Kidney glomerular epithelial cell (primary cell): ENCODE measurements around the gene ALG13.
A peak's percentile ranks its signal among the peaks of the same experiment; 100 is the strongest.
"Not testable (repeated sequence)": the region's sequence is repeated elsewhere in the genome, so short reads cannot be mapped to it uniquely, and the experiment has no call there.

Source experiments
- DNase-seq: peaks from one replicate; lab custom pipeline; 2025; lab: John Stamatoyannopoulos, UW

Gene ALG13

DNA sequence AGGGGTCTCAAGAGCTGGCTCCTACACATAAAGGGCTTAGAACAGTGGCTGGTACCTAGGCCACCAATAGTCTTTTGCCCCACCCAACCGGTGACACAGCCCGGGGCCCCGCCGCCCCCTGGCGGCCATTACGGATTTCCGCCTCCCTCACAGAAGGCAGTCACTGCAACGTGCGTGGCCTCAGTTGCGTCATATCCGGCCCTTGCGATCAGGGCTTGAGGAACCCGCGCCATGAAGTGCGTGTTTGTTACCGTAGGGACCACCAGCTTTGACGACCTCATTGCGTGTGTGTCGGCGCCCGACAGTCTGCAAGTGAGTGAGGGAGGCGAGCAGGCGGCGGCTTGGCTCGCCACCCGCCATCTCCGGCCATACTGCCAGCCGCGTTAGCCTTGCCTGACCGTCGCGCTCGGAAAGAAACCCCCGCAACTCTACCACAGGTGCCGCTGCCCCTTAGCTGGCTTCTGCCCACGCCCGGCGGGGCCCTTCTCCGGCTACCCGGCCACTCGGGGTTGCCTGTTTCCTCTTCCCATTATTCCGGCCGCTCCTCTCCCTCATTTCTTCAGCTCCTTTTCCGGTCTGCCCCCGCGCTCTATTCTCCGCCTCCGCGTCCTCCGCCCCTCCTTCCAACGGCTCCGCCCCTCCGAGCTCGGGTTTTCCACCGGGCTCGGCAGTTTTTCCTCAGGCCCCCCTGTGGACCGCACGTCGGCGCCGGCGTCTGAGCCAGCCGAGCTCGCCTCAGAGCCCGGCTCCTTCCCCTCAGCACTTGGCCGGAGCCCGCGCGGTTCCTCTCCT is at the start of gene ALG13:
TSS of gene ALG13 (plus strand) at position 183 of the 792 bp plus-strand sequence. CDS start at position 232, 49 bp downstream.
- peak; percentile 46 for DNase-seq

DNA sequence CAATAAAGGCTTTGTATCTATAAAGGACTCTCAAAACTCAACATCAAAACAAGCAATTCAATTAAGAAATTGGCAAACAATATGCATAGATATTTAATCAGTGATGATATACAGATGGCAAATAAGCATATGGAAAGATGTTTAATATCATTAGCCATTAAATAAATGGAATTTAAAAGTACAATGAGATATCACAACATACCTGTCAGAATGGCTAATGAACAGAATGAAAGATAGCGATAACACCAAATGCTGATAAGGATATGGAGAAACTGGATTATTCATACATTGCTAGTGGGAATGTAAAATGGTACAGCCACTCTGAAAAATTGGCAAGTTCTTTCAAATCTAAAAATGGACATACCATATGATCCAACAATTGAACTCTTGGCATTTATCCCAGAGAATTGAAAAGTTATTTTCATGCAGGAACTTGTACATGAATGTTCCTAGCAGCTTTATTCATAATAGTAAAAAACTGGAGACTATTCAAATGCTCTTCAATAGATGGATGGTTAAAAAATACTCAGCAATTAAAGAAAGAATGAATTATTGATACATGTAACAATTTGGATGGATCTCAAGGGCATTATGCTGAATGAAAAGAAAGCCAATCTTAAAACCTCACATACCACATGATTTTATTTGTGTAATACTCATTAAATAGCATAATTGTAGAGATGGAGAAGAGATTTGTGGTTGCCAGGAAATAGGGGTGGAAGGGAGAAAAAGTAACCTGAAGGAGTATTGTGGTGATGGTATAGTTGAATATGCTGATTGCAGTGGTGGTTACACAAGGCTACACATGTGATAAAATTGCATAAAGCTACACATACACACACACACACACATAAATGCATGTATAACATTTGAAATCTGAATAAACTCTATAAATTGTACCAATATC is 45.9 kb upstream of the ALG13 start:
- no peak for DNase-seq

DNA sequence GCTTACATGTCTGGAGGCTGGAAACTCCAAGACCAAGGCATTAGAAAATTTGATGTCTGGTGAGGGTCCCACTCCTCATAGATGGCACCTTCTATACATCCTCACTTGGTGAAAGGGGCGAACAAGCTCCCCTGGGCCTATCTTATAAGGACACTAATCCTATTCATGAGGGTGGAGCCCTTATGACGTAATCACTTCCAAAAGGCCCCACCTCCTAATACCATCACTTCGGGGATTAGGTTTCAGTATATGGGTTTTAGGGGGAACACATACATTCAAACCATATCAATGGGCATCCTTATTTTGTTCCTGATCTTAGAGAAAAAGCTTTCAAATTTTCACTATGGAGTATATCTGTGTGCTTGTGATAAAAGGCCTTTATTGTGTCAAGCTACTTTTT is 39.0 kb upstream of the ALG13 start:
- no peak for DNase-seq

DNA sequence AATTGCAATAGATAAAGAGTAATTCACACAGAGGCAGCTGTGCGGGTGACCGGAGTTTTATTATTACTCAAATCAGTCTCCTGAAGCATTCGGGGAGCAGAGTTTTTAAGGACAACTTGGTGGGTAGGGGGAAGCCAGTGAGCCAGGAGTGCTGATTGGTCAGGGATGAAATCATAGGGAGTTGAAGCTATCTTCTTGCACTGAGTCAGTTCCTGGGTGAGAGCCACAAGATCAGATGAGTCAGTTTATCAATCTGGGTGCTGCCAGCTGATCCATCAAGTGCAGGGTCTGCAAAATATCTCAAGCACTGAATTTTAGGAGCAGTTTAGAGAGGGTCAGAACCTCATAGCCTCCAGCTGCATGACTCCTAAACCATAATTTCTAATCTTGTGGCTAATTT is 35.8 kb upstream of the ALG13 start:
- not testable (repeated sequence) for DNase-seq

DNA sequence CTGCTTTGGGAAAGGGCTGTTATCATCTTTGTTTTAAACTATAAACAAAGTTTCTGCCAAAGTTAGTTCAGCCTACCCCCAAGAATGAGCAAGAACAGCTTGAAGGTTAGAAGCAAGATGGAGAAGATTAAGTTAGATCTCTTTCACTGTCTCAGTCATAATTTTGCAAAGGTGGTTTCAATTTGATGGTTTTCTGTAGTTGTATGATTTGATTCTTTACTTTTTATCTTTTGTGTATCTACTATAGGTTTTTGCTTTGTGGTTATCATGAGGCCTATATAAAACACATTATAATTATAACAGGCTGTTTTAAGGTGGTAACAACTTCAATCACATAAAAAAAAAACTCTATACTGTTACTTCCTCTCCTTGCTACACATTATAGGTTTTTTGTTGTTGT is 35.4 kb upstream of the ALG13 start:
- no peak for DNase-seq

DNA sequence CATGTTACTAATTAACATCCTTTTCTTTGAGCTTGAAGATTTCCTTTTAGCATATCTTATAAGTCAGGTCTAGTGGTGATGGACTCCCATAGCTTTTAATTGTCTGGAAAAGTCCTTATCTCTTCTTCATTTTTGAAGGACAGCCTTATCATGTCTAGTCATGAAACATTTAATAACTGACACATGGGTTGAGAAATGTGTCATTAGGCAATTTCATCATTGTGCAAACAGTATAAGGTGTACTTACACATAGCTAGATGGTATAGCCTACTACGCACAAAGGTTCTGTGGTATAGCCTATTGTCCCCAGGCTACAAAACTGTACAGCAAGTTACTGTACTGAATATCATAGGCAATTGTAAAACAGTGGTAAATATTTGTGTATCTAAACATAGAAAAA is 34.5 kb upstream of the ALG13 start:
- DNase-seq = no peak

DNA sequence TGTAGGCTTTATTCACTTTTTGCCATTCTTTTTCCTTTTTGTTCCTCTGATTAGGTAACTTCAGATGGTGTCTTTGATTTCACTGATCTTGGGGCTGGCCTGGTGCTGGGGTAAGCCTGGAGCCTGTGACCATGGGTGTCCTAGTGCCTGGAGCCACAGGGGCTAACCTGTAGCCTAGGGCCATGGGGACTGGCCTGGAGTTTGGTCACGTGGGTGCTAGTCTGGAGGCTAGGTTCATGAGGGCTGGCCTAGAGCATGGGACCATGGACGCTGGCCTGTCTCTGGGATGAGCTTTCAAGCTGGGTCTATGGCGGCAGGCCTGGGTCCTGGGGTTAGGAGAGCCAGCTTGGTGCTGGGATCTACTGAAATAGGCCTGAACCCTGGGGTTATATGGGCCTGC is 32.2 kb upstream of the ALG13 start:
- DNase-seq = no peak

DNA sequence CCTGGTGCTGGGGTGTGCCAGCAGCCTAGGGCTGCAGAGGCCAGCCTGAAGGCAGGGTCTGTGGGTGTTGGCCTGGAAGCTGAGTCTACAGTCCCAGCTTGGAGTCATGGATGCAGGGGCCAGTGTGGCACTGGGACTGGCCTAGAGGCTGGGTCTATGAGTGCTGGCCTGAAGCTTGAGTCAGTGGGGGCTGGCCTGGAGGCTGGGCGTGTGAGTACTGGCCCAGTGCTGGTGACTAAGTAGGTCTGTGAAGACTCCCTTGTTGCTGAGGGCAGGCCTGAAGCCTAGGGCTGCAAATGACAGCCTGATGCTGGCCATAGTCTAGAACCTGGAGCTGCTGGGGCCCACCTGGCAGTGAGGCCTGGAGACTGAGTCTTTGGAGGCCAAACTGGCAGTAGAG is 31.3 kb upstream of the ALG13 start:
- no peak for DNase-seq

DNA sequence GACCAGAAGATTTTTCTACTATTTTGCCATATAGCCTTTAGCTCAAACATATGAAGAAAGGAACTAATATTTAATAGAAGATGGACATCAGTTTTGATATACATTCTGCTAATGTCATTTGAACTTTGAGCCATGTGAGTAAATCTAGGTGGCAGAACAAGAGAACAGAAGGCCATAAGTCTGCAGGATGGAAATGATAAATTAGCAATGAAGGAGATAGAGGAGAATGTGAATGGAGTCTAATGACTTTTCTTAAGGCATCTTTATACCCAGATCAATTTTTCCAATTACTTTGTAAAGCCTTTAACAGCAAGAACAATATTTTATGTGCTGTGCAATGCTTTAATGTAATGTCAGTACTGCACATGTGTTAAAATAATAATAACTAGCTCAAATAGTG is 30.1 kb upstream of the ALG13 start:
- DNase-seq = no peak

DNA sequence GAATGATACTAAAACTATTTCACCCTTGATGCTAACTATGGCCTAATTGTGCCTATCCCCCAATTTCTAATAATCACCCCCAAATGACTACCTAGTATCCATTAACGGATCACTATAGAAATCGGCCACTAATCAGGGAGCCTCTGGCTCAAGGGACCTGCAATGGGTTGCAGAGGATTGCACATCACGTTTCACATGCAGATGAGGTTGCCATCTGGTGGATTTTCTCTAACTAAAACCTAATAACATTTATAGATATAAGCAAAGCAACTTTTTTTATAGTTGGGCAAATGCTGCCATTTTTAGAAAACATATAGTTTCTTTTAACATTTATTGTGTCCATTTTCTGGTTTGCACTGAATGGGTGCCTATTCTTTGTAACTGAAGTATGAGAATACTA is 28.3 kb upstream of the ALG13 start:
- DNase-seq = no peak

DNA sequence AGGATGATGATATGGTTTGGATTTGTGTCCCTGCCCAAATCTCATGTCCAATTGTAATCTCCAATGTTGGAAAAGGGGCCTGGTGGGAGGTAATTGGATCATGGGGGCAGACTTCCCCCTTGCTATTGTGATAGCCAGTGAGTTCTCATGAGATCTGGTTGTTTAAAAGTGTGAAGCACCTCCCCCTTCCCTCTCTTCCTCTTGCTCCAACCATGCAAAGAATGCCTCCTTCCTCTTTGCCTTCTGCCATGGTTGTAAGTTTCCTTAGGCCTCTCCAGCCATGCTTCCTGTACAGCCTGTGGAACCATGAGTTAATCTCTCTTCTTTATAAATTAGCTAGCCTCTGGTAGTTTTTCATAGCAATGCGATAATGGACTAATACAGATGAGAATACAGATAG is 19.7 kb upstream of the ALG13 start:
- DNase-seq = no peak

DNA sequence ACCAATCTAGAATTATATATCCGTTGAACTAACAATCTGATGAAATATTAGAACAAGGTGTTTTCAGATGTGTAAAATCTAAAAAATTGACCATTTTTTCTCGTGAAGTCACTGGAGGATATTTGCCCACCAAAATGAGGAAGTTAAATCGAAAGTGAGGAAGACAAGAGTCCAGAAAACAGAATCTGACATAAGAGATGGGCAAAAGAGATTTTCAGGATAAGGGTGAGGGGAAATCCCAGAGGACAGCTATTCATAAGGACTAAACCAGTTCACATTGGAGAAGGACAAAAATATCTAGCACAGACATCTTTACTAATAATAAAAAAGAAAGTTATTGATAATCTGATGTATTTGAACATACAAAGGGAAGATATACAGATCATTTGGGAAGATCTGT is 18.7 kb upstream of the ALG13 start:
- DNase-seq = no peak

DNA sequence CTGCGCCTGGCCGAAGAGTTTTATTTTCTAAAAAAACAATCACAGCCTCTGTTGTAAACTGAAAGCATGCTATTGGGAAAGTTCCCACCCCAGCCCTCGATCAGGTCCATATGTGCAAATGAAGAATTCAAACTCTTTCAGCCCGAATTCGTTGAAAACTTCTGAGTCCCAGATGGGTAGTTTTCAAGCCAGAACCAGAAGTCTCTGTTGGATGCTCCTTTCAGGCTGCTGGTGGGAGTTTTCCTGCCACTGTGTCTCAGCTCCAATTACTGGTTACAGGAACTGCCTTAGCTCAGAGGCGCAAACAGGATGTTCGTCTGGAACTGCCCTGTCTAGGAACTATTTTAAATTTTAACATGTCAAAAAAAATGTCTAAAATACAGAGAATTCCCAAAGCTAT is 9.3 kb upstream of the ALG13 start:
- DNase-seq = no peak

DNA sequence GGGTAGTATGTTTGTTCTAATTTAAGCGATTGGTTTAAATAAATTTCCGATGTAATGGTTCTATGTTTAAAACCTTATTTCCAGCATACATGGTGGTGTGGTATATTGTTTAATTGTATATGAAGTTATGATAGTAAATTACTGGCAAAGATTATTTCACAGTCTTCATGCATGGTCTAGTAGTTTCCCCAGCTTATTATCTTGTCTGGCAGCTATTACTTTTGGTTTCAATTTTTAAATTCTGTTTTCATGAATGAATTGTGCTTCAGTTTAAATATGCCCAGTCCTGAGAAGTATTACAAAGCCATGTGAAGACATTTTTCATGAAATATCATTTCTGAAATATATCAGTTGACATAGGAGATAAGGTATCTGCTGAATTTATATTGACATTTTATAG is 6.3 kb downstream of the ALG13 start:
- no peak for DNase-seq

DNA sequence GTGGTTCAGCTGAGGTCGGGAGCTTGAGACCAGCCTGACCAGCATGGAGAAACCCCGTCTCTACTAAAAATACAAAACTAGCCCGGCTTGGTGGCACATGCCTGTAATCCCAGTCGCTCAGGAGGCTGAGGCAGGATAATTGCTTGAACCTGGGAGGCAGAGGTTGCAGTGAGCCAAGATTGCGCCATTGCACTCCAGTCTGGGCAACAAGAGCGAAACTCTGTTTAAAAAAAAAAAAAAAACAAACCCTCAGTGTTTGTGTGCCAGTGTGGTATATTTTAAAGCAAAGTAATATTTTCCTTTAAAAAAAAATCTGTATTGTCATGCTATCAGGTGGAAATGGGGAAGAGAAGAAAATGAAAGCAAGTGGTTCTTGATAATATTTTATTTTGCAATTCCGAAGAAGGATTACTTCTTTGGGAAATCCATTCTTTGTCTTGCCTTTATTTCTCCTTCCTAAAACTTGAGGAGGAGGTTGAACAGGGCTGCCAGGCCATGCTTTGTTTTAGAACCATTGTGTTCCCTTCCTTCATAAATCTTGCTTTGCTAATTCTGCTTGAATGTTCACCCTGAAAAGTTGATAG is 14.4 kb downstream of the ALG13 start:
- no peak for DNase-seq

DNA sequence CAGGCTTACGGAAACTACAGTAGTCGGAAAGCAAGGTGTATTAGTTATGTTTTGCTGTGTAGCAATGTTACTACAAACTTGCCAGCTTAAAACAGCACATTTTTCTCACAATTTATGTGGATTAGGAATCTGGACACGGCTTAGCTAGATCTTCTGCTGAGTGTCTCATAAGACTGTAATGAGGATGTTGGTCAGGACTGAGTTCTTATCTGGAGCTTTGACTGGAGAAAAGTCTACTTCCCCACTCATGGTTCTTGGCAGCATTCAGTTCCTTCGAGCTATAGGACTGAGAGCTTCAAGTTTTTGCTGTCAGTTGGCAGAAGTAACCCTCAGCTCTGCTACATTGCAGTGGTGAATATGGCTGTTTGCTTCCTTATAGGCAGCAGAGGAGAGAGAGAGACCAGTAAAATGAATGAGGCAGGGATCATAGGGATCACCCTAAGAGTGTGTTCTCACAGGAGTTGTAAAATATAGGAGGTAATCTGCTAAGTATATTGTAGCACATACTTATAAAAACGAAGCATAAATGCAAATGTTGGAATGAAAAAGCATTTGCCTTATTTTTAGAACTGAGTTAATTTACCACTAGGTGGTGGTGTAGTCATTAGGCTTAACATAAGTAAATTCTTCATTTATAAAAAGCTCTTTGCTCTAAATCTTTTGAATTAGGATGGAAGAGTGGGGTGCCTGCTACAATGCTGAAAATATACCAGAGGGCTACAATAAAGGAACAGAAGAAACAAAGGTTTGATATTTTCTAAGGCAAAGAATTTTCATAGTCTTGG is 38.6 kb downstream of the ALG13 start:
- no peak for DNase-seq

DNA sequence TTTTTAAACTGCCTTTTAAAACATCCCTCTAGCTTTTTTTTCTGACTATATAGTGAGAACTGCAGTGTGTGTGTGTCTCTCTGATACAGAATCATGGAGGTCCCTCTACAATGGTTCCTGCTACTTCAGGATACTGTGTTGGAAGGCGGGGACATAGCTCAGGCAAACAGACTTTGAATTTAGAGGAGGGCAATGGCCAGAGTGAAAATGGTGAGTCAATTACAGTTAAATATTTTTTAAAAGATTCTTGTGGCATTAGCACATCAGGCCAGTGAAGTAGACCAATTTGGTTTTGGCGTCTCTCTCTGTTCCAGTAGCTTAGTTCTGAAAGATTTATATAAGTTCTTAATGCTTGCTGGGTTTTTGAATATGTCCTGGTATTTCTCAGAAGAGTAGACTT is 47.1 kb downstream of the ALG13 start:
- no peak for DNase-seq

DNA sequence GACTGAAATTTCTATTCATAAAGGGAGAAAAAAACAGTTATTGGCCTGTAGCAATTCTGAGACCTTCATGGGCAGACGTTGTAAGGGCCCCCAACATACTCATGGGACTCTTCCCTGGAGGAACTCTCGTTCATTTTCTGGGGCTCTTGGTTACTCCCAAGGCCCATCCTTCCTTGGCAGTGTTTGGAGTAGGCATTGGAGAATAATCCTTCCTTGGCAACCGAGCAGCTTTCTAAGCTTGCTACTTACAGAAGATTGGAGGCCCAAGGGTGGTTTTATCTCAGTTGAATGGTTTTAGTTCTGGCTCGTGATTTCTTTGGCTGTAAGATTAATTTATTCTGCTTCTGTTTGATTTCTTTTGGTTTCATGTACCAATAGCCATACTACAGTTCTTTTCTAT is 50.4 kb downstream of the ALG13 start:
- DNase-seq = no peak

DNA sequence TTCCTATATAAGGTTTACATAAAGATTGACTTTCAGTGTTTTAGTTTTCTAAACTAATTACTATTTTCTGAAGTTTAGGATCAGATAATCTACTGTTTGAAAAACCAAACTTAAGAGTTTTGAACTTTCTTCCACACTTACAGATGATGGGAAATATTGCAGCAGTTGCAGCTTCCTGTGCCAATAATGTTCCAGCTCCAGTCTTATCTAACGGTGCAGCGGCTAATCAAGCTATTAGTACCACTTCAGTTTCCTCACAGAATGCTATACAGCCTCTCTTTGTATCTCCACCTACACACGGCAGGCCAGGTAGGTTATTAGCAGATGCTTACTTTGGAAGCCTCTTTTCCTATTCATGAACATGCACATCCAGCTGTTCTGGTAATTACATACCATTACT is 55.6 kb downstream of the ALG13 start:
- DNase-seq = no peak

DNA sequence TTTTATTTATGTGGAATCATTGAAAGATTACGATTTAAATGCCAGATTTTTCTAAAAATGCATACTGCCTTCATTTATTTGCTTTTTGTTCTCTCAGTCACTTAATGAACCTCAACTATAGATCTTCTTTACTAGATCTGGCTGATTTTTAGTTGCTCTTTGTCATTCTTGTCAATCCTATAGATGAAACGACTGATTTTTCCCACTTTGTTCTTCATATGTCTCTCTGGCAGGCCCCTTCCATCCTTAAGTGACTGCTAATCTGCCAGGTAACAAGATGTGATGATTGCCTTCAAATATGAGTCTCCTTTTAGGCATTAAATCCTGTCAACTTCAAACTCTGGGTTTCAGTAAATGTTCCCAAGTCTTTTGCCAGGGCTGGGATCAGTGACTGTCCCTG is 61.0 kb downstream of the ALG13 start:
- no peak for DNase-seq

DNA sequence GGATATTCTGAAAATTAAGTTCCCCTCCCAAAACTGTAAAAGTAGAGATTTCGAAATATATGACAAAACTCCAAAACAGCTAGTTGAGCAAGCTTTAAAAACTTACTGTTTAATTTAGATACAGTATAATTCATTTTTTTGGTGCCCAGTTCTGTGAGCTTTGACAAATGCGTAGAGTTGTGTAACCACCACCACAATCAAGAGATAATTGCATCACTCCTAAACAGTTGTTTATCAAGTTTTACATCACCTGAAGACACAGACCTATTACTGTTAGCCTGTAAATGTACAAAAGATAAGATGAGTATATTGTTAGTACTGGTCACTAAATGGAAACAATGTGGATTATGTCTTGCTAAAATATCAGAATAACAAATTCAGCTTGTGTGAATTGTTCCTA is 62.3 kb downstream of the ALG13 start:
- no peak for DNase-seq

DNA sequence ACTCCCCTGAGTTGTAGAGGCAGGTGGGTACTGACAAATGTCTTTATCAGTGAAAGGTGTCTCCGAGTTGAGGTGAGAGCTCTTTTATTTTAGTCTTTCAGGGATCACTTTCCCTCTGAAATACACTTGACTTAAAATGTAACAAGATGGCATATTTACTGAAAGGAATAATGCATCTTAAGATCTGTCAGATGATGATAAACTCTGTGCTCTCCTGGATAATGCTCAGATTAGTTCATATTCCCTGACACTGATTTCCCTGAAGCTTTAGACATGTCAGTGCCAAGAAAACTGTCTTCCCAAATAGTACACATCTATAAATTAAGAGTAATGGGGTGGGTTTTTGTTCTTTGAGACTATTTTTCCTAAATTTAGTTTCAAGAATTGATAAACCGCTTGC is 75.5 kb downstream of the ALG13 start:
- DNase-seq = no peak
